HCT116 (cell line): ENCODE results near the gene CPSF4L. TPM values are rescaled to one million over a fixed set of nuclear protein-coding genes. Genes with fewer than 3 reads are reported as not detected.

ENCODE experiments used
- ATAC-seq: fragments of 200-7000 bp; cut with Tn5 transposase; 2 replicates; pipeline ENCODE4 v1.9.1; 2020; ENCODE audit warnings: mild to moderate bottlenecking, moderate library complexity
- BruUV-seq: library from RNA; stranded (reverse); fragments of 400-500 nt; replicated peaks from 2 replicates; lab custom pipeline; 2021; lab: Mats Ljungman, UMichigan
- CTCF ChIA-PET: fragments of 300-600 bp; sonication (Branson Sonifier 250); formaldehyde crosslinking; loops from one replicate; lab custom pipeline; 2021; ENCODE audit warnings: antibody characterized with exemption; lab: Charles Lee
- POLR2A ChIA-PET: fragments of 300-600, 350-600 bp; sonication (Branson Sonifier 250); formaldehyde crosslinking; loops from one replicate; lab custom pipeline; 2021; ENCODE audit warnings: antibody characterized with exemption; lab: Charles Lee
- RAD21 ChIA-PET, 2 experiments: fragments of 300-600 bp; sonication (Branson Sonifier 250); formaldehyde crosslinking; loops; one replicate each; lab custom pipeline; 2023; ENCODE audit warnings: low total read pairs in 2 of 2; ENCODE audit not compliant: uncharacterized antibody in 2 of 2, unreplicated experiment in 2 of 2, low non-redundant PET in 1 of 2; lab: Charles Lee
- DNase-seq: peaks from one replicate; pipeline ENCODE4 v3.0.0-alpha.2; 2010; ENCODE audit warnings: low read depth, low spot score
- H2AFZ ChIP-seq: fragments of 200-600 bp; shearing (Covaris generic), sonication (generic); 2 replicates; pipeline ENCODE4 v1.6.1; 2017; ENCODE audit warnings: low read depth, mixed run types, mixed read lengths, antibody characterized with exemption, low read length; ENCODE audit not compliant: poor library complexity, severe bottlenecking
- H3K27ac ChIP-seq: 2 replicates; pipeline ENCODE4 v1.5.1; 2012; ENCODE audit warnings: low read depth, low read length
- H3K27me3 ChIP-seq: fragments of 200-600 bp; sonication (generic); 2 replicates; pipeline ENCODE4 v1.6.1; 2016; ENCODE audit warnings: mixed run types, low read length, mixed read lengths; ENCODE audit not compliant: insufficient read depth
- H3K36me3 ChIP-seq, 2 experiments: fragments of 200-500 bp in 1 of 2; fragments of 200-600 bp in 1 of 2; sonication (Bioruptor generic) in 1 of 2; sonication (generic) in 1 of 2; 2 replicates each; pipeline versions ENCODE4 v1.5.1 to v1.6.1; 2014 to 2016; ENCODE audit warnings: low read length in 2 of 2, inconsistent platforms in 1 of 2, mixed read lengths in 1 of 2, mixed run types in 1 of 2; ENCODE audit not compliant: insufficient read depth in 2 of 2, control insufficient read depth in 1 of 2
- H3K4me1 ChIP-seq, 2 experiments: fragments of 200-600 bp in 1 of 2; sonication (generic) in 1 of 2; 2 replicates each; pipeline versions ENCODE4 v1.5.1 to v1.6.1; 2012 to 2017; ENCODE audit warnings: low read length in 2 of 2, inconsistent platforms in 1 of 2, mild to moderate bottlenecking in 1 of 2, mixed read lengths in 1 of 2, mixed run types in 1 of 2, moderate library complexity in 1 of 2; ENCODE audit not compliant: insufficient read depth in 2 of 2, control insufficient read depth in 1 of 2
- H3K4me2 ChIP-seq: fragments of 200-600 bp; sonication (generic); 2 replicates; pipeline ENCODE4 v1.6.1; 2017; ENCODE audit warnings: mixed run types, low read length, mixed read lengths
- H3K4me3 ChIP-seq, 2 experiments: fragments of 200-600 bp in 1 of 2; sonication (generic) in 1 of 2; replicated peaks in 1 of 2; 2 replicates each; pipeline ENCODE4 v1.5.1; 2011 to 2016; ENCODE audit warnings: low read length in 2 of 2, control low read depth in 1 of 2, low read depth in 1 of 2, mild to moderate bottlenecking in 1 of 2, mixed read lengths in 1 of 2, mixed run types in 1 of 2
- H3K79me2 ChIP-seq: fragments of 200-600 bp; sonication (generic); 2 replicates; pipeline ENCODE4 v1.6.1; 2017; ENCODE audit warnings: mild to moderate bottlenecking, mixed run types, low read length, moderate library complexity, mixed read lengths; ENCODE audit not compliant: insufficient read depth
- H3K9ac ChIP-seq: fragments of 200-600 bp; sonication (generic); 2 replicates; pipeline ENCODE4 v1.6.1; 2016; ENCODE audit warnings: low read length, mixed read lengths
- H3K9me2 ChIP-seq: fragments of 200-600 bp; sonication (generic), shearing (Covaris generic); 2 replicates; pipeline ENCODE4 v1.6.1; 2017; ENCODE audit warnings: mixed run types, mild to moderate bottlenecking, moderate library complexity; ENCODE audit not compliant: insufficient read depth
- H3K9me3 ChIP-seq, 2 experiments: fragments of 200-500 bp in 1 of 2; fragments of 200-600 bp in 1 of 2; sonication (Bioruptor generic) in 1 of 2; sonication (generic) in 1 of 2; 2 replicates each; pipeline ENCODE4 v1.6.1; 2014 to 2017; ENCODE audit warnings: low read length in 2 of 2, mixed read lengths in 2 of 2, inconsistent platforms in 1 of 2, low read depth in 1 of 2, mild to moderate bottlenecking in 1 of 2, mixed run types in 1 of 2, moderate library complexity in 1 of 2; ENCODE audit not compliant: control insufficient read depth in 1 of 2, insufficient read depth in 1 of 2
- H4K20me1 ChIP-seq: fragments of 200-600 bp; sonication (generic), shearing (Covaris generic); 2 replicates; pipeline ENCODE4 v1.6.1; 2017; ENCODE audit warnings: mixed run types, mild to moderate bottlenecking, moderate library complexity; ENCODE audit not compliant: insufficient read depth
- ATF3 ChIP-seq: IDR thresholded peaks from 2 replicates; pipeline ENCODE4 v1.6.1; 2012
- CEBPB ChIP-seq: IDR thresholded peaks from 2 replicates; pipeline ENCODE4 v1.6.1; 2012; ENCODE audit warnings: low read depth
- CTCF ChIP-seq, 3 experiments: fragments of 200-600 bp in 1 of 3; sonication (generic) in 1 of 3; IDR thresholded peaks in 2 of 3; conservative IDR thresholded peaks in 1 of 3; 2 replicates each; pipeline ENCODE4 v1.5.1; 2012 to 2017; ENCODE audit warnings: low read depth in 2 of 3, low read length in 2 of 3, antibody characterized with exemption in 1 of 3, borderline replicate concordance in 1 of 3, control low read depth in 1 of 3, mild to moderate bottlenecking in 1 of 3, mixed read lengths in 1 of 3, mixed run types in 1 of 3, moderate library complexity in 1 of 3; ENCODE audit not compliant: insufficient read depth in 1 of 3
- EZH2phosphoT487 ChIP-seq: fragments of 200-600 bp; IDR thresholded peaks from 2 replicates; pipeline ENCODE4 v1.6.1; 2018; ENCODE audit warnings: antibody characterized with exemption, borderline replicate concordance
- JUND ChIP-seq: IDR thresholded peaks from 2 replicates; pipeline ENCODE4 v1.6.1; 2012
- MAX ChIP-seq: IDR thresholded peaks from 2 replicates; pipeline ENCODE4 v1.6.1; 2012
- POLR2A ChIP-seq: IDR thresholded peaks from 2 replicates; pipeline ENCODE4 v1.7.0; 2011; ENCODE audit warnings: borderline replicate concordance; ENCODE audit not compliant: insufficient read depth, insufficient read length; ENCODE audit errors: extremely low read depth
- POLR2AphosphoS5 ChIP-seq: IDR thresholded peaks from 2 replicates; pipeline ENCODE4 v1.6.1; 2011; ENCODE audit warnings: mild to moderate bottlenecking, low read depth, low read length, moderate library complexity
- REST ChIP-seq: IDR thresholded peaks from 2 replicates; pipeline ENCODE4 v1.6.1; 2012; ENCODE audit warnings: low read depth
- ZBTB33 ChIP-seq: IDR thresholded peaks from 2 replicates; pipeline ENCODE4 v1.6.1; 2011; ENCODE audit warnings: mild to moderate bottlenecking, low read length, moderate library complexity; ENCODE audit not compliant: insufficient replicate concordance; ENCODE audit errors: extremely low read depth
- intact Hi-C: fragments of 100-400 bp; cut with micrococcal nuclease; formaldehyde crosslinking; loops from 2 replicates; pipeline ENCODE4 v1.10.0; 2022
- total RNA-seq: library from RNA; stranded (reverse); gene quantifications from one replicate; pipeline ENCODE4 v1.2.1, GENCODE V29; 2021; ENCODE audit not compliant: unreplicated experiment

CPSF4L gene
- total RNA-seq, 1 experiment from 2014 or later = not detected

GRCh38 chr17:73199751-73200317, 61.8 kb downstream of the CPSF4L start:
- Histone ChIP-seq H4K20me1 (no peaks in the 10 kb centered on the region), H3K36me3 (peaks cover 72 to 73% of the 10 kb centered on the region in 2 experiments), H3K9ac (no peak overlapping the region), H2AFZ (no peak overlapping the region), H3K4me1 (peaks cover 0 to 5% of the 10 kb centered on the region in 2 experiments; a peak in 1 of 4 replicates)
- CTCF ChIA-PET = no interaction called here
- no peak for TF ChIP-seq ATF3
- no peak for TF ChIP-seq CTCF (IDR thresholded peaks at IDR 0.05 in 2 of 3, conservative IDR thresholded peaks at IDR 0.05 in 1 of 3; ENCODE audit: borderline replicate concordance in 1 of 3, insufficient read depth in 1 of 3, low read depth in 2 of 3, low read length in 2 of 3)
- TF ChIP-seq EZH2phosphoT487 = no peak
- no peak for TF ChIP-seq CEBPB
- TF ChIP-seq POLR2AphosphoS5 = no peak
- TF ChIP-seq ZBTB33 = no peak
- TF ChIP-seq REST = no peak
- no peak for TF ChIP-seq MAX
- no peak for TF ChIP-seq POLR2A
- no peak for TF ChIP-seq JUND
- TF ChIP-seq, all 23 proteins: peak for 0
- Histone ChIP-seq H3K4me2 (no peak overlapping the region), H3K27me3 (no peaks in the 10 kb centered on the region), H3K4me3 (no peak overlapping the region), H3K9me3 (no peaks in the 10 kb centered on the region), H3K9me2 (no peaks in the 10 kb centered on the region), H3K27ac (no peak overlapping the region), H3K79me2 (peaks cover 4% of the 10 kb centered on the region; the same call in 1 of the 2 replicates)
- intact Hi-C loops = no loop called here
- DNase-seq (no peak), ATAC-seq (no peak)
- ChIA-PET RAD21 (no interaction called here), POLR2A (no interaction called here)
- BruUV-seq = no TSS peak
